Measurements from ENCODE around the gene ZNF865.

The ZNF865 gene

GRCh38 chr19:55626350-55626749 lies 20.9 kb downstream of the ZNF865 start:
- no peak for FAIRE-seq

GRCh38 chr19:55632463-55632834 lies 27.0 kb downstream of the ZNF865 start:
- FAIRE-seq, result no peak

- no peak for FAIRE-seq
Measured at GRCh38 chr19:55633861-55634260, 28.4 kb downstream of the ZNF865 start.

- FAIRE-seq, result no peak
Measured at GRCh38 chr19:55635334-55635717, 29.9 kb downstream of the ZNF865 start.

GRCh38 chr19:55635856-55636440 lies 30.5 kb downstream of the ZNF865 start:
- FAIRE-seq, result no peak

GRCh38 chr19:55636723-55637122 lies 31.3 kb downstream of the ZNF865 start:
- FAIRE-seq, result no peak

GRCh38 chr19:55637534-55637933 lies 32.1 kb downstream of the ZNF865 start:
- no peak for FAIRE-seq

GRCh38 chr19:55638864-55639359 lies 33.5 kb downstream of the ZNF865 start:
- no peak for FAIRE-seq

- FAIRE-seq, result no peak
Measured at GRCh38 chr19:55640043-55640576, 34.7 kb downstream of the ZNF865 start.

- FAIRE-seq, result no peak
Measured at GRCh38 chr19:55640577-55641425, 35.4 kb downstream of the ZNF865 start, which contains the start of gene ZNF580. TSS of gene ZNF580 (plus strand) at chr19:55641002. CDS start at chr19:55642509, 1,507 bp downstream.

- FAIRE-seq, result no peak
Measured at GRCh38 chr19:55641426-55642152, 36.1 kb downstream of the ZNF865 start.

GRCh38 chr19:55642153-55643002 lies 36.9 kb downstream of the ZNF865 start:
- no peak for FAIRE-seq

- no peak for FAIRE-seq
Measured at GRCh38 chr19:55643003-55643886, 37.8 kb downstream of the ZNF865 start, which contains the start of gene ZNF581. TSS of gene ZNF581 (plus strand) at chr19:55643649. CDS start at chr19:55644572, 923 bp downstream.

- no peak for FAIRE-seq
Measured at GRCh38 chr19:55643887-55644176, 38.4 kb downstream of the ZNF865 start.

GRCh38 chr19:55644191-55644833 lies 38.9 kb downstream of the ZNF865 start:
- no peak for FAIRE-seq

GRCh38 chr19:55644842-55645511 lies 39.5 kb downstream of the ZNF865 start:
- no peak for FAIRE-seq

GRCh38 chr19:55645512-55645881 lies 40.0 kb downstream of the ZNF865 start:
- no peak for FAIRE-seq

- FAIRE-seq, result no peak
Measured at GRCh38 chr19:55646889-55647731, 41.7 kb downstream of the ZNF865 start.
